Ammon's horn (tissue), 1 donor: ENCODE data around the gene KCNQ5.
"Not testable (repeated sequence)": the region's sequence is repeated elsewhere in the genome, so short reads cannot be mapped to it uniquely, and the experiment has no call there.

Experiments
- DNase-seq: peaks from one replicate; pipeline ENCODE4 v3.0.0-alpha.2; 2016; ENCODE audit warnings: low spot score

KCNQ5 gene

GRCh38 chr6:72953971-72954381, 332.1 kb downstream of the KCNQ5 start:
- no peak for DNase-seq

GRCh38 chr6:72954716-72955115, 332.9 kb downstream of the KCNQ5 start:
- no peak for DNase-seq

- DNase-seq, result no peak
Measured at GRCh38 chr6:72955666-72956065, 333.8 kb downstream of the KCNQ5 start.

GRCh38 chr6:72956272-72956671, 334.4 kb downstream of the KCNQ5 start:
- no peak for DNase-seq

GRCh38 chr6:72959821-72960220, 338.0 kb downstream of the KCNQ5 start:
- DNase-seq, result no peak

GRCh38 chr6:72963946-72964345, 342.1 kb downstream of the KCNQ5 start:
- no peak for DNase-seq

GRCh38 chr6:72966628-72967280, 344.9 kb downstream of the KCNQ5 start:
- DNase-seq, result no peak

GRCh38 chr6:72967329-72967728, 345.5 kb downstream of the KCNQ5 start:
- DNase-seq, result no peak

- DNase-seq, result no peak
Measured at GRCh38 chr6:72968704-72969103, 346.8 kb downstream of the KCNQ5 start.

GRCh38 chr6:72969666-72970065, 347.8 kb downstream of the KCNQ5 start:
- DNase-seq, result no peak

- no peak for DNase-seq
Measured at GRCh38 chr6:72972579-72972978, 350.7 kb downstream of the KCNQ5 start.

GRCh38 chr6:72974276-72974675, 352.4 kb downstream of the KCNQ5 start:
- DNase-seq, result no peak

GRCh38 chr6:72975352-72975752, 353.5 kb downstream of the KCNQ5 start:
- DNase-seq, result no peak

GRCh38 chr6:72976484-72976883, 354.6 kb downstream of the KCNQ5 start:
- peak; percentile 35 for DNase-seq

- DNase-seq, result no peak
Measured at GRCh38 chr6:72977114-72977513, 355.2 kb downstream of the KCNQ5 start.

GRCh38 chr6:72978808-72979207, 356.9 kb downstream of the KCNQ5 start:
- DNase-seq, result not testable (repeated sequence)

- not testable (repeated sequence) for DNase-seq
Measured at GRCh38 chr6:72984189-72984831, 362.4 kb downstream of the KCNQ5 start.

GRCh38 chr6:72984981-72985665, 363.3 kb downstream of the KCNQ5 start:
- no peak for DNase-seq

GRCh38 chr6:72987301-72987700, 365.4 kb downstream of the KCNQ5 start:
- DNase-seq, result peak; percentile 41

- peak; percentile 49 for DNase-seq
Measured at GRCh38 chr6:72999995-73000394, 378.1 kb downstream of the KCNQ5 start.

GRCh38 chr6:73000460-73000859, 378.6 kb downstream of the KCNQ5 start:
- DNase-seq, result no peak

- no peak for DNase-seq
Measured at GRCh38 chr6:73002588-73002987, 380.7 kb downstream of the KCNQ5 start.

- DNase-seq, result no peak
Measured at GRCh38 chr6:73003302-73003701, 381.4 kb downstream of the KCNQ5 start.
